Neural cell (in vitro differentiated cells): ENCODE data around the gene TOP2B.

Experiments used
- CTCF ChIP-seq: fragments of 450-650 bp; IDR thresholded peaks from 2 replicates; pipeline ENCODE4 v1.5.1; 2014; ENCODE audit warnings: antibody characterized with exemption, mild to moderate bottlenecking, moderate library complexity; ENCODE audit not compliant: poor library complexity, severe bottlenecking
- EZH2 ChIP-seq: fragments of 200-600, 300-800 bp; shearing (Covaris generic), sonication (generic); IDR thresholded peaks from 2 replicates; pipeline ENCODE4 v1.6.1; 2014; ENCODE audit warnings: antibody characterized with exemption, low read length, borderline replicate concordance, mild to moderate bottlenecking; ENCODE audit not compliant: insufficient read depth, poor library complexity, severe bottlenecking
- POLR2AphosphoS5 ChIP-seq: IDR thresholded peaks from 2 replicates; pipeline ENCODE4 v1.6.1; 2012
- TF ChIP-seq, protein P1 (sequence below): IDR thresholded peaks from 2 replicates; pipeline ENCODE4 v1.6.1; 2012; ENCODE audit warnings: borderline replicate concordance

DNA sequence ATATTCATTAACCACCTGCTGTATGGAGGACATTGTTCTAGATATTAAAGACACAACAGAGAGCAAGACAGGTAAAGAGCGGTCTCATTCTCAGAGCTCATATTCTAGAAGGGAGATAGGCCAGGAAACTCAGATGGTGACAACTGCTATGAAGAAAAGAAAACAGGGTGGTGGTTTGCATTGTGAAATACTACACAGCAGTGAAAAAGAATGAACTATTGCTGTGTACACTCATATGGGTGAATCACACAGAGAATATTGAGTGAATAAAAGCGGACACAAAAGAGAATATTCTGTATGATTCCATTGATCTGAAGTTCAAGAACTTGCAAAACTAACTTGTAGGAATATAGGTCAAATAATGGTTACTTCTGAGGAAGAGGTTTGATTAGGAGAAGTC is 76.7 kb downstream of the TOP2B start:
- TF ChIP-seq CTCF (no peak), POLR2AphosphoS5 (no peak), EZH2 (no peak)
- TF ChIP-seq, protein P1, sequence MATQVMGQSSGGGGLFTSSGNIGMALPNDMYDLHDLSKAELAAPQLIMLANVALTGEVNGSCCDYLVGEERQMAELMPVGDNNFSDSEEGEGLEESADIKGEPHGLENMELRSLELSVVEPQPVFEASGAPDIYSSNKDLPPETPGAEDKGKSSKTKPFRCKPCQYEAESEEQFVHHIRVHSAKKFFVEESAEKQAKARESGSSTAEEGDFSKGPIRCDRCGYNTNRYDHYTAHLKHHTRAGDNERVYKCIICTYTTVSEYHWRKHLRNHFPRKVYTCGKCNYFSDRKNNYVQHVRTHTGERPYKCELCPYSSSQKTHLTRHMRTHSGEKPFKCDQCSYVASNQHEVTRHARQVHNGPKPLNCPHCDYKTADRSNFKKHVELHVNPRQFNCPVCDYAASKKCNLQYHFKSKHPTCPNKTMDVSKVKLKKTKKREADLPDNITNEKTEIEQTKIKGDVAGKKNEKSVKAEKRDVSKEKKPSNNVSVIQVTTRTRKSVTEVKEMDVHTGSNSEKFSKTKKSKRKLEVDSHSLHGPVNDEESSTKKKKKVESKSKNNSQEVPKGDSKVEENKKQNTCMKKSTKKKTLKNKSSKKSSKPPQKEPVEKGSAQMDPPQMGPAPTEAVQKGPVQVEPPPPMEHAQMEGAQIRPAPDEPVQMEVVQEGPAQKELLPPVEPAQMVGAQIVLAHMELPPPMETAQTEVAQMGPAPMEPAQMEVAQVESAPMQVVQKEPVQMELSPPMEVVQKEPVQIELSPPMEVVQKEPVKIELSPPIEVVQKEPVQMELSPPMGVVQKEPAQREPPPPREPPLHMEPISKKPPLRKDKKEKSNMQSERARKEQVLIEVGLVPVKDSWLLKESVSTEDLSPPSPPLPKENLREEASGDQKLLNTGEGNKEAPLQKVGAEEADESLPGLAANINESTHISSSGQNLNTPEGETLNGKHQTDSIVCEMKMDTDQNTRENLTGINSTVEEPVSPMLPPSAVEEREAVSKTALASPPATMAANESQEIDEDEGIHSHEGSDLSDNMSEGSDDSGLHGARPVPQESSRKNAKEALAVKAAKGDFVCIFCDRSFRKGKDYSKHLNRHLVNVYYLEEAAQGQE, result no peak
